Kidney (tissue), 14 donors: ENCODE results near the gene SUCNR1. TPM values are rescaled to one million over a fixed set of nuclear protein-coding genes. Genes with fewer than 3 reads are reported as not detected.
"Not testable (repeated sequence)": the region's sequence is repeated elsewhere in the genome, so short reads cannot be mapped to it uniquely, and the experiment has no call there.

Experiments used
- DNase-seq, 5 donors: peaks; one replicate each; pipeline ENCODE4 v3.0.0-alpha.2; 2013 to 2020
- FAIRE-seq: peaks from 2 replicates; lab custom pipeline; 2012; peaks lifted over from hg19 to GRCh38; lab: Jason Lieb, UNC
- H3K27ac ChIP-seq, 2 donors: one replicate each; pipeline ENCODE4 v1.7.0; 2013; ENCODE audit warnings: low read depth in 2 of 2, low read length in 2 of 2, inconsistent platforms in 1 of 2
- H3K27me3 ChIP-seq: one replicate; pipeline ENCODE4 v1.7.1; 2013; ENCODE audit warnings: low read length, inconsistent platforms; ENCODE audit not compliant: control insufficient read depth, insufficient read depth
- H3K36me3 ChIP-seq, 3 donors: one replicate each; pipeline versions ENCODE4 v1.7.0 to v1.7.1; 2013; ENCODE audit warnings: low read length in 3 of 3, control low read depth in 1 of 3, inconsistent platforms in 1 of 3; ENCODE audit not compliant: insufficient read depth in 3 of 3, control insufficient read depth in 2 of 3
- H3K4me1 ChIP-seq, 3 donors: one replicate each; pipeline versions ENCODE4 v1.7.0 to v1.7.1; 2013; ENCODE audit warnings: low read length in 3 of 3, inconsistent platforms in 1 of 3, low read depth in 1 of 3; ENCODE audit not compliant: control insufficient read depth in 2 of 3, insufficient read depth in 2 of 3
- H3K4me3 ChIP-seq, 3 donors: one replicate each; pipeline versions ENCODE4 v1.7.0 to v1.8.1; 2013; ENCODE audit warnings: low read length in 3 of 3, control low read depth in 1 of 3, inconsistent platforms in 1 of 3
- H3K9ac ChIP-seq, 3 donors: one replicate each; pipeline versions ENCODE4 v1.7.0 to v1.7.1; 2013; ENCODE audit warnings: low read length in 3 of 3, control low read depth in 1 of 3, inconsistent platforms in 1 of 3
- H3K9me3 ChIP-seq, 3 donors: one replicate each; pipeline versions ENCODE4 v1.7.0 to v1.7.1; 2013; ENCODE audit warnings: low read length in 3 of 3, control low read depth in 1 of 3, inconsistent platforms in 1 of 3; ENCODE audit not compliant: control insufficient read depth in 2 of 3, insufficient read depth in 1 of 3
- intact Hi-C: fragments of 100-400 bp; cut with DNase I; formaldehyde crosslinking; loops from one replicate; pipeline ENCODE4 v1.11.1; 2022
- polyA plus RNA-seq: library from polyadenylated mRNA; stranded (reverse); fragments of 350-450 nt; fragmentation: Illumina TruSeq; extraction: RNeasy Lipid Tissue Mini Kit (QIAGEN cat#74804); gene quantifications from one replicate; pipeline ENCODE4 v1.2.3, GENCODE V29; 2014; ENCODE audit warnings: low read depth, low replicate concordance; ENCODE audit not compliant: insufficient read depth
- total RNA-seq: library from RNA; stranded (reverse); fragmentation: NEBNext Ultra II Directional; extraction: Animal tissue kit (Norgen Biotek cat#: 25700); gene quantifications from one replicate; pipeline ENCODE4 v1.2.1, GENCODE V29; 2021
- TF ChIP-seq, protein P1 (sequence below): IDR thresholded peaks from 3 replicates; pipeline ENCODE4 v1.5.1; 2012; ENCODE audit warnings: mild to moderate bottlenecking, moderate library complexity, borderline replicate concordance; ENCODE audit not compliant: insufficient read depth; ENCODE audit errors: extremely low read depth
- donor health status: control.
- donor health status: control.
- donor health status: control.
- donor health status: control.
- donor health status: control.
- donor health status: DM: yes; HTN: yes; CAD: no.
- donor health status: Normal renal cell carcinoma (clear cell type).

SUCNR1 gene
- total and polyA plus RNA-seq, 2 donors from 2014 or later: 7.3 to 16.3 TPM

- peak in 1 of 5 donors; percentile 34 for DNase-seq
- Histone ChIP-seq H3K9me3 (no peaks in the 10 kb centered on the region), H3K27ac (no peak overlapping the region), H3K27me3 (no peaks in the 10 kb centered on the region), H3K9ac (no peak overlapping the region), H3K36me3 (no peaks in the 10 kb centered on the region), H3K4me3 (no peak overlapping the region), H3K4me1 (no peaks in the 10 kb centered on the region)
- TF ChIP-seq, protein P1, sequence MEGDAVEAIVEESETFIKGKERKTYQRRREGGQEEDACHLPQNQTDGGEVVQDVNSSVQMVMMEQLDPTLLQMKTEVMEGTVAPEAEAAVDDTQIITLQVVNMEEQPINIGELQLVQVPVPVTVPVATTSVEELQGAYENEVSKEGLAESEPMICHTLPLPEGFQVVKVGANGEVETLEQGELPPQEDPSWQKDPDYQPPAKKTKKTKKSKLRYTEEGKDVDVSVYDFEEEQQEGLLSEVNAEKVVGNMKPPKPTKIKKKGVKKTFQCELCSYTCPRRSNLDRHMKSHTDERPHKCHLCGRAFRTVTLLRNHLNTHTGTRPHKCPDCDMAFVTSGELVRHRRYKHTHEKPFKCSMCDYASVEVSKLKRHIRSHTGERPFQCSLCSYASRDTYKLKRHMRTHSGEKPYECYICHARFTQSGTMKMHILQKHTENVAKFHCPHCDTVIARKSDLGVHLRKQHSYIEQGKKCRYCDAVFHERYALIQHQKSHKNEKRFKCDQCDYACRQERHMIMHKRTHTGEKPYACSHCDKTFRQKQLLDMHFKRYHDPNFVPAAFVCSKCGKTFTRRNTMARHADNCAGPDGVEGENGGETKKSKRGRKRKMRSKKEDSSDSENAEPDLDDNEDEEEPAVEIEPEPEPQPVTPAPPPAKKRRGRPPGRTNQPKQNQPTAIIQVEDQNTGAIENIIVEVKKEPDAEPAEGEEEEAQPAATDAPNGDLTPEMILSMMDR: no peak
- peak; percentile 86 for FAIRE-seq
- intact Hi-C loops: no loop called here
Measured at GRCh38 chr3:151869181-151869580, 4.3 kb upstream of the SUCNR1 start.

- FAIRE-seq (no peak), DNase-seq (peak in 1 of 5 donors; percentile 30)
- H3K9ac ChIP-seq: no peak overlapping the region
- no peaks in the 10 kb centered on the region for H3K9me3 ChIP-seq
- intact Hi-C loops: no loop called here
- H3K27ac ChIP-seq: peak overlapping the region in 1 of 2 donors; percentile 20
- no peaks in the 10 kb centered on the region for H3K4me1 ChIP-seq
- no peaks in the 10 kb centered on the region for H3K36me3 ChIP-seq
- no peaks in the 10 kb centered on the region for H3K27me3 ChIP-seq
- TF ChIP-seq, protein P1: no peak
- H3K4me3 ChIP-seq: no peak overlapping the region
Measured at GRCh38 chr3:151871639-151872468, 1.6 kb upstream of the SUCNR1 start.

- intact Hi-C loops, H3K9me3 ChIP-seq, H3K27me3 ChIP-seq, H3K27ac ChIP-seq, H3K9ac ChIP-seq, FAIRE-seq, H3K36me3 ChIP-seq, DNase-seq, H3K4me1 ChIP-seq: not testable (repeated sequence)
- peak overlapping the region in 2 of 3 donors; percentile 42 to 52 for H3K4me3 ChIP-seq
Measured at GRCh38 chr3:151874079-151874478, 636 bp downstream of the SUCNR1 start.

DNA sequence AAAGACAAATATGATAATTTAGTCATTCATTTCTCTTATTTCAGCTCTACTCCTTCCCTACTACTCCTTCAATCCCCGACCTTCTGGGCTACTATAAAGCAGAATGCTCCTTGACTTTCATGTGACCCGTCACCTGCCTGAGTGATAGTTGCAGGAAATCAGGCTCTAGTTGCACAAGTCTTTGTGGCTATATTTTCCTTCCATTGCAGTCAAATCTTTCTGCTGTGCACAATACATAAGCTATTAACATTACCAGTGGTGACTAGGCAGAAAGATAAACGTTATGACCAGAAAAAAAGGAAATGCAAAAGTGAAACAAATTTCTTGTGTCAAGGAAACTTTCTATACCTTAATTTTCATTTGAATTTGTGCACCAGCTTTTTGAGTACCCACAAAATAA lies 2.3 kb downstream of the SUCNR1 start:
- Histone ChIP-seq H3K4me3 (peak overlapping the region in 2 of 3 donors; percentile 42 to 60), H3K27ac (no peak overlapping the region), H3K9me3 (no peaks in the 10 kb centered on the region), H3K4me1 (peaks cover 0 to 5% (median 0%) of the 10 kb centered on the region in 3 donors), H3K27me3 (no peaks in the 10 kb centered on the region), H3K9ac (no peak overlapping the region), H3K36me3 (peaks cover 0 to 3% (median 3%) of the 10 kb centered on the region in 3 donors)
- DNase-seq (peak in 1 of 5 donors; percentile 39), FAIRE-seq (no peak)
- intact Hi-C loops: no loop called here
- TF ChIP-seq, protein P1: no peak
